IMR-90 (cell line): ENCODE measurements around the gene HSPB6. TPM values are rescaled to one million over a fixed set of nuclear protein-coding genes. Genes with fewer than 3 reads are reported as not detected.

Source experiments
- ATAC-seq: fragments of 200-7000 bp; cut with Tn5 transposase; 2 replicates; pipeline ENCODE4 v1.9.1; 2020; ENCODE audit warnings: low read depth, mild to moderate bottlenecking, moderate library complexity
- BruUV-seq: library from RNA; stranded (reverse); fragments of 400-500 nt; replicated peaks from 2 replicates; lab custom pipeline; 2021; lab: Mats Ljungman, UMichigan
- CTCF ChIA-PET: fragments of 300-600 bp; formaldehyde crosslinking; extraction: SDS; loops from one replicate; lab custom pipeline; 2021; ENCODE audit warnings: antibody characterized with exemption; lab: Yijun Ruan, JAX
- POLR2A ChIA-PET: fragments of 300-600 bp; sonication (Branson Sonifier 250); formaldehyde crosslinking; loops from one replicate; lab custom pipeline; 2022; ENCODE audit warnings: antibody characterized with exemption; ENCODE audit not compliant: unreplicated experiment; lab: Charles Lee
- DNase-seq: peaks from one replicate; pipeline ENCODE4 v3.0.0; 2013
- H2AFZ ChIP-seq: replicated peaks from 2 replicates; pipeline ENCODE3; 2013; ENCODE audit warnings: low read length, mild to moderate bottlenecking; ENCODE audit not compliant: poor library complexity
- H2AK5ac ChIP-seq: 2 replicates; pipeline ENCODE4 v1.6.1; 2013; ENCODE audit warnings: low read depth, low read length, inconsistent platforms
- H2AK9ac ChIP-seq: replicated peaks from 2 replicates; pipeline ENCODE3; 2013; ENCODE audit warnings: mild to moderate bottlenecking, low read depth, low read length, moderate library complexity; ENCODE audit not compliant: poor library complexity
- H2BK120ac ChIP-seq: 2 replicates; pipeline ENCODE4 v1.6.1; 2013; ENCODE audit warnings: low read depth, low read length, inconsistent platforms
- H2BK15ac ChIP-seq: 3 replicates; pipeline ENCODE4 v1.6.1; 2013; ENCODE audit warnings: low read depth, low read length, inconsistent platforms
- H2BK20ac ChIP-seq: 2 replicates; pipeline ENCODE4 v1.6.1; 2013; ENCODE audit warnings: low read depth, mild to moderate bottlenecking, inconsistent platforms, low read length, moderate library complexity
- H2BK5ac ChIP-seq: 2 replicates; pipeline ENCODE4 v1.6.1; 2013; ENCODE audit warnings: mild to moderate bottlenecking, low read depth, low read length, inconsistent platforms; ENCODE audit not compliant: poor library complexity, severe bottlenecking
- H3K14ac ChIP-seq: replicated peaks from 2 replicates; pipeline ENCODE4 v1.6.1; 2013; ENCODE audit warnings: low read depth, low read length, inconsistent platforms
- H3K18ac ChIP-seq: 2 replicates; pipeline ENCODE4 v1.6.1; 2013; ENCODE audit warnings: low read depth, low read length, control low read depth
- H3K23ac ChIP-seq: 2 replicates; pipeline ENCODE4 v1.6.1; 2013; ENCODE audit warnings: low read depth, low read length, inconsistent platforms
- H3K27ac ChIP-seq: 2 replicates; pipeline ENCODE4 v1.5.1; 2013; ENCODE audit warnings: mild to moderate bottlenecking, control low read depth, low read length; ENCODE audit not compliant: insufficient read depth
- H3K27me3 ChIP-seq: 2 replicates; pipeline ENCODE4 v1.6.1; 2013; ENCODE audit warnings: low read length; ENCODE audit not compliant: control insufficient read depth, insufficient read depth
- H3K36me3 ChIP-seq: 2 replicates; pipeline ENCODE4 v1.6.1; 2013; ENCODE audit warnings: low read length, mixed read lengths; ENCODE audit not compliant: control insufficient read depth, insufficient read depth
- H3K4ac ChIP-seq: 2 replicates; pipeline ENCODE4 v1.6.1; 2013; ENCODE audit warnings: low read depth, low read length, inconsistent platforms
- H3K4me1 ChIP-seq: 2 replicates; pipeline ENCODE4 v1.6.1; 2013; ENCODE audit warnings: low read length, mixed read lengths; ENCODE audit not compliant: control insufficient read depth, insufficient read depth
- H3K4me2 ChIP-seq: 2 replicates; pipeline ENCODE4 v1.6.1; 2013; ENCODE audit warnings: low read depth, mild to moderate bottlenecking, control low read depth, low read length, moderate library complexity
- H3K4me3 ChIP-seq: 2 replicates; pipeline ENCODE4 v1.5.1; 2013; ENCODE audit warnings: low read depth, mild to moderate bottlenecking, control low read depth, low read length, moderate library complexity; ENCODE audit not compliant: insufficient read depth
- H3K56ac ChIP-seq: 2 replicates; pipeline ENCODE4 v1.6.1; 2013; ENCODE audit warnings: low read length, inconsistent platforms; ENCODE audit not compliant: insufficient read depth; ENCODE audit errors: extremely low read depth
- H3K79me1 ChIP-seq, 2 experiments: 2 replicates each; pipeline ENCODE4 v1.6.1; 2013; ENCODE audit warnings: low read length in 2 of 2, inconsistent platforms in 1 of 2, low read depth in 1 of 2
- H3K9ac ChIP-seq: 2 replicates; pipeline ENCODE4 v1.6.1; 2013; ENCODE audit warnings: low read depth, low read length, control low read depth
- H3K9me1 ChIP-seq: 2 replicates; pipeline ENCODE4 v1.6.1; 2013; ENCODE audit warnings: low read length, inconsistent platforms; ENCODE audit not compliant: insufficient read depth
- H3K9me3 ChIP-seq: 2 replicates; pipeline ENCODE4 v1.6.1; 2013; ENCODE audit warnings: low read length; ENCODE audit not compliant: control insufficient read depth, insufficient read depth
- H4K20me1 ChIP-seq: 2 replicates; pipeline ENCODE4 v1.6.1; 2013; ENCODE audit warnings: low read length, inconsistent platforms; ENCODE audit not compliant: insufficient read depth
- H4K5ac ChIP-seq: 2 replicates; pipeline ENCODE4 v1.6.1; 2013; ENCODE audit warnings: mild to moderate bottlenecking, low read depth, low read length, control low read depth
- H4K8ac ChIP-seq, 2 experiments: 2 replicates each; pipeline ENCODE4 v1.6.1; 2013; ENCODE audit warnings: low read depth in 2 of 2, low read length in 2 of 2, control low read depth in 1 of 2, inconsistent platforms in 1 of 2
- H4K91ac ChIP-seq: 2 replicates; pipeline ENCODE4 v1.6.1; 2013; ENCODE audit warnings: low read depth, low read length, inconsistent platforms; ENCODE audit not compliant: insufficient read depth
- BHLHE40 ChIP-seq: fragments of 150-350 bp; IDR thresholded peaks from 2 replicates; pipeline ENCODE4 v1.6.1; 2016; ENCODE audit warnings: mild to moderate bottlenecking, low read depth, low read length
- CEBPB ChIP-seq: IDR thresholded peaks from 2 replicates; pipeline ENCODE4 v1.6.1; 2012; ENCODE audit warnings: low read depth, low read length, improper control_type of control experiment
- ELK1 ChIP-seq: fragments of 150-350 bp; IDR thresholded peaks from 2 replicates; pipeline ENCODE4 v1.6.1; 2016; ENCODE audit warnings: low read depth, mild to moderate bottlenecking, low read length, moderate library complexity, borderline replicate concordance
- FOS ChIP-seq: fragments of 150-350 bp; IDR thresholded peaks from 2 replicates; pipeline ENCODE4 v1.6.1; 2016; ENCODE audit warnings: low read depth, low read length
- MAFK ChIP-seq: IDR thresholded peaks from 2 replicates; pipeline ENCODE4 v1.6.1; 2012; ENCODE audit warnings: low read depth, low read length, improper control_type of control experiment
- MXI1 ChIP-seq: IDR thresholded peaks from 2 replicates; pipeline ENCODE4 v1.6.1; 2012; ENCODE audit warnings: low read depth, mild to moderate bottlenecking, low read length, moderate library complexity, borderline replicate concordance
- POLR2A ChIP-seq: IDR thresholded peaks from 2 replicates; pipeline ENCODE4 v1.6.1; 2012; ENCODE audit warnings: mild to moderate bottlenecking, low read depth, low read length
- RAD21 ChIP-seq: IDR thresholded peaks from 2 replicates; pipeline ENCODE4 v1.6.1; 2012; ENCODE audit warnings: low read length, improper control_type of control experiment
- RFX5 ChIP-seq: IDR thresholded peaks from 2 replicates; pipeline ENCODE4 v1.8.0; 2012; ENCODE audit warnings: low read depth, mild to moderate bottlenecking, low read length, moderate library complexity
- SMC3 ChIP-seq: fragments of 150-350 bp; IDR thresholded peaks from 2 replicates; pipeline ENCODE4 v1.6.1; 2016; ENCODE audit warnings: low read depth, mild to moderate bottlenecking, antibody characterized with exemption, low read length, moderate library complexity
- WGBS, 2 experiments: methylation state at CpG; one replicate each; pipeline versions ENCODE4 v1.1.5 to v1.1.7; 2013; ENCODE audit warnings: missing lambda C conversion rate in 2 of 2; ENCODE audit not compliant: insufficient read length in 1 of 2; ENCODE audit errors: extremely low coverage in 2 of 2; 5-methylcytosine and 5-hydroxymethylcytosine counted together
- dilution Hi-C: fragments of 300-500 bp; cut with HindIII; formaldehyde crosslinking; loops from one replicate; pipeline ENCODE4 v1.14.3; 2018; ENCODE audit warnings: low sequenced_read_pairs; ENCODE audit not compliant: unreplicated experiment
- in situ Hi-C: fragments of 300-500 bp; cut with MboI; formaldehyde crosslinking; loops from 3 replicates; pipeline ENCODE4 v1.14.3; 2019; ENCODE audit warnings: low sequenced_read_pairs, inconsistent platforms, mixed read lengths
- intact Hi-C: fragments of 100-400 bp; cut with micrococcal nuclease; formaldehyde crosslinking; loops from 2 replicates; pipeline ENCODE4 v1.10.0; 2022
- polyA plus RNA-seq, 3 experiments: library from polyadenylated mRNA; depleted of rRNA; stranded (reverse); fragments of >200 nt; gene quantifications; 2 replicates each; pipeline ENCODE4 v1.2.3, GENCODE V29; 2012; ENCODE audit warnings: low replicate concordance in 1 of 3
- total RNA-seq: library from RNA; depleted of rRNA; stranded (reverse); fragments of >200 nt; gene quantifications from 2 replicates; pipeline ENCODE4 v1.2.3, GENCODE V29; 2012
- TF ChIP-seq, protein P1 (sequence below): conservative IDR thresholded peaks from 2 replicates; pipeline ENCODE4 v1.5.1; 2012; ENCODE audit warnings: mild to moderate bottlenecking, low read depth, low read length, improper control_type of control experiment
- TF ChIP-seq, protein P2 (sequence below): fragments of 150-350 bp; IDR thresholded peaks from 2 replicates; pipeline ENCODE4 v1.6.1; 2017; ENCODE audit warnings: mild to moderate bottlenecking, antibody characterized with exemption, low read length, low read depth

HSPB6 gene
- total and polyA plus RNA-seq, 2 of the 4 experiments (the other 2 are of a cell fraction): 5.7 to 206 TPM

DNA sequence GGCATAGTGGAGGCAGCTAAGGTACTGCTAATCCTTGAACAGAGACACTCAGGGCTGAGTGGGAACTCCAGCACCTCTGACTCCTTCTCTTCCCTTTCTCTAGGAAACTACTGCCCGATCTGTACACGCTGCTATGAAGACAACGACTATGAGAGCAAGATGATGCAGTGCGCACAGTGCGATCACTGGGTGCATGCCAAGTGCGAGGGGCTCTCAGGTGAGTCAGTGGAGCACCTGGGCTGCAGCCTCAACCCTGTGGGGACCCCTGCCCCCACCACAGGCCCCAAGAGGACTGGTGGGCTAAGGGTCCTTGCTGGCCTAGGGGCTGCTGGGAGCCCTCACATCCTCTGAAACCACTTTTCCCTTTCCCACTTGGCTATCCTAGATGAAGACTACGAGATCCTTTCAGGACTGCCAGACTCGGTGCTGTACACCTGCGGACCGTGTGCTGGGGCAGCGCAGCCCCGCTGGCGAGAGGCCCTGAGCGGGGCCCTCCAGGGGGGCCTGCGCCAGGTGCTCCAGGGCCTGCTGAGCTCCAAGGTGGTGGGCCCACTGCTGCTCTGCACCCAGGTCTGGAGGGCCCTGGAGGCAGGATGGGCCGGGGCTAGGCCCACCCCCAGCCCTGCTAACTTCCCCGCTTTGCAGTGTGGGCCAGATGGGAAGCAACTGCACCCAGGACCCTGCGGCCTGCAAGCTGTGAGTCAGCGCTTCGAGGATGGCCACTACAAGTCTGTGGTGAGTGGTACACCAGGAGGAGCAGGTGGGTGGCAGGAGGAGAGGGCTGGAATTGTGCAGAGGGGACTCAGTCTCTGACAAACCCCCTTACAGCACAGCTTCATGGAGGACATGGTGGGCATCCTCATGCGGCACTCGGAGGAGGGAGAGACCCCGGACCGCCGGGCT, 29.5 kb downstream of the HSPB6 start (continued):
- TF ChIP-seq ELK1: no peak

GRCh38 chr19:35725216-35725861, 31.5 kb downstream of the HSPB6 start:
- Histone ChIP-seq H3K4me2 (no peak overlapping the region), H4K20me1 (peaks cover 18% of the 10 kb centered on the region), H4K5ac (no peak overlapping the region), H3K4ac (no peak overlapping the region), H3K4me1 (no peaks in the 10 kb centered on the region), H3K18ac (no peak overlapping the region), H3K79me1 (peaks cover 12 to 29% of the 10 kb centered on the region in 2 experiments; a peak in 3 of 4 replicates), H3K27me3 (no peaks in the 10 kb centered on the region), H4K91ac (no peak overlapping the region), H2AK5ac (no peak overlapping the region), H3K36me3 (peaks cover 90% of the 10 kb centered on the region), H3K9me3 (no peaks in the 10 kb centered on the region), H3K14ac (no peak overlapping the region), H3K9me1 (no peaks in the 10 kb centered on the region), H3K27ac (no peak overlapping the region), H2AK9ac (no peak overlapping the region), H3K4me3 (no peak overlapping the region), H3K23ac (no peak overlapping the region), H2BK120ac (no peak overlapping the region), H2BK15ac (no peak overlapping the region), H3K9ac (no peak overlapping the region), H2AFZ (no peak overlapping the region), H3K56ac (no peak overlapping the region), H2BK20ac (no peak overlapping the region), H2BK5ac (no peak overlapping the region), H4K8ac (no peak overlapping the region)
- WGBS, 2 experiments: 93% methylated on average over 5 of the region's 23 CpGs; no CpG with 5 or more reads in 1 of the 2 experiments
- BruUV-seq: no TSS peak
- ChIA-PET POLR2A (no interaction called here), CTCF (no interaction called here)
- intact Hi-C loops: no loop called here
- ATAC-seq (no peak), DNase-seq (no peak)
- in situ Hi-C loops: no loop called here
- dilution Hi-C loops: no loop called here
- no peak for TF ChIP-seq MAFK
- TF ChIP-seq, protein P1, sequence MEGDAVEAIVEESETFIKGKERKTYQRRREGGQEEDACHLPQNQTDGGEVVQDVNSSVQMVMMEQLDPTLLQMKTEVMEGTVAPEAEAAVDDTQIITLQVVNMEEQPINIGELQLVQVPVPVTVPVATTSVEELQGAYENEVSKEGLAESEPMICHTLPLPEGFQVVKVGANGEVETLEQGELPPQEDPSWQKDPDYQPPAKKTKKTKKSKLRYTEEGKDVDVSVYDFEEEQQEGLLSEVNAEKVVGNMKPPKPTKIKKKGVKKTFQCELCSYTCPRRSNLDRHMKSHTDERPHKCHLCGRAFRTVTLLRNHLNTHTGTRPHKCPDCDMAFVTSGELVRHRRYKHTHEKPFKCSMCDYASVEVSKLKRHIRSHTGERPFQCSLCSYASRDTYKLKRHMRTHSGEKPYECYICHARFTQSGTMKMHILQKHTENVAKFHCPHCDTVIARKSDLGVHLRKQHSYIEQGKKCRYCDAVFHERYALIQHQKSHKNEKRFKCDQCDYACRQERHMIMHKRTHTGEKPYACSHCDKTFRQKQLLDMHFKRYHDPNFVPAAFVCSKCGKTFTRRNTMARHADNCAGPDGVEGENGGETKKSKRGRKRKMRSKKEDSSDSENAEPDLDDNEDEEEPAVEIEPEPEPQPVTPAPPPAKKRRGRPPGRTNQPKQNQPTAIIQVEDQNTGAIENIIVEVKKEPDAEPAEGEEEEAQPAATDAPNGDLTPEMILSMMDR: no peak
- TF ChIP-seq POLR2A: no peak
- no peak for TF ChIP-seq RAD21
- TF ChIP-seq BHLHE40: no peak
- no peak for TF ChIP-seq CEBPB
- no peak for TF ChIP-seq FOS
- TF ChIP-seq RFX5: no peak
- TF ChIP-seq, protein P2, sequence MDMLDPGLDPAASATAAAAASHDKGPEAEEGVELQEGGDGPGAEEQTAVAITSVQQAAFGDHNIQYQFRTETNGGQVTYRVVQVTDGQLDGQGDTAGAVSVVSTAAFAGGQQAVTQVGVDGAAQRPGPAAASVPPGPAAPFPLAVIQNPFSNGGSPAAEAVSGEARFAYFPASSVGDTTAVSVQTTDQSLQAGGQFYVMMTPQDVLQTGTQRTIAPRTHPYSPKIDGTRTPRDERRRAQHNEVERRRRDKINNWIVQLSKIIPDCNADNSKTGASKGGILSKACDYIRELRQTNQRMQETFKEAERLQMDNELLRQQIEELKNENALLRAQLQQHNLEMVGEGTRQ: no peak
- TF ChIP-seq MXI1: no peak
- no peak for TF ChIP-seq SMC3
